IMR-90 (cell line): ENCODE data around the gene RNF11.

Source experiments
- BHLHE40 ChIP-seq: fragments of 150-350 bp; IDR thresholded peaks from 2 replicates; pipeline ENCODE4 v1.6.1; 2016; ENCODE audit warnings: mild to moderate bottlenecking, low read depth, low read length
- CEBPB ChIP-seq: IDR thresholded peaks from 2 replicates; pipeline ENCODE4 v1.6.1; 2012; ENCODE audit warnings: low read depth, low read length, improper control_type of control experiment
- ELK1 ChIP-seq: fragments of 150-350 bp; IDR thresholded peaks from 2 replicates; pipeline ENCODE4 v1.6.1; 2016; ENCODE audit warnings: low read depth, mild to moderate bottlenecking, low read length, moderate library complexity, borderline replicate concordance
- MAZ ChIP-seq: IDR thresholded peaks from 2 replicates; pipeline ENCODE4 v1.6.1; 2012; ENCODE audit warnings: low read depth, mild to moderate bottlenecking, low read length, improper control_type of control experiment, moderate library complexity, borderline replicate concordance
- MXI1 ChIP-seq: IDR thresholded peaks from 2 replicates; pipeline ENCODE4 v1.6.1; 2012; ENCODE audit warnings: low read depth, mild to moderate bottlenecking, low read length, moderate library complexity, borderline replicate concordance
- POLR2A ChIP-seq: IDR thresholded peaks from 2 replicates; pipeline ENCODE4 v1.6.1; 2012; ENCODE audit warnings: mild to moderate bottlenecking, low read depth, low read length
- RAD21 ChIP-seq: IDR thresholded peaks from 2 replicates; pipeline ENCODE4 v1.6.1; 2012; ENCODE audit warnings: low read length, improper control_type of control experiment
- RCOR1 ChIP-seq: IDR thresholded peaks from 2 replicates; pipeline ENCODE4 v1.6.1; 2012; ENCODE audit warnings: mild to moderate bottlenecking, low read length, improper control_type of control experiment; ENCODE audit not compliant: insufficient replicate concordance
- RFX5 ChIP-seq: IDR thresholded peaks from 2 replicates; pipeline ENCODE4 v1.8.0; 2012; ENCODE audit warnings: low read depth, mild to moderate bottlenecking, low read length, moderate library complexity
- SMC3 ChIP-seq: fragments of 150-350 bp; IDR thresholded peaks from 2 replicates; pipeline ENCODE4 v1.6.1; 2016; ENCODE audit warnings: low read depth, mild to moderate bottlenecking, antibody characterized with exemption, low read length, moderate library complexity
- USF2 ChIP-seq: fragments of 150-350 bp; IDR thresholded peaks from 2 replicates; pipeline ENCODE4 v1.6.1; 2017; ENCODE audit warnings: mild to moderate bottlenecking, antibody characterized with exemption, low read length, low read depth
- TF ChIP-seq, protein P1 (sequence below): conservative IDR thresholded peaks from 2 replicates; pipeline ENCODE4 v1.5.1; 2012; ENCODE audit warnings: mild to moderate bottlenecking, low read depth, low read length, improper control_type of control experiment

DNA sequence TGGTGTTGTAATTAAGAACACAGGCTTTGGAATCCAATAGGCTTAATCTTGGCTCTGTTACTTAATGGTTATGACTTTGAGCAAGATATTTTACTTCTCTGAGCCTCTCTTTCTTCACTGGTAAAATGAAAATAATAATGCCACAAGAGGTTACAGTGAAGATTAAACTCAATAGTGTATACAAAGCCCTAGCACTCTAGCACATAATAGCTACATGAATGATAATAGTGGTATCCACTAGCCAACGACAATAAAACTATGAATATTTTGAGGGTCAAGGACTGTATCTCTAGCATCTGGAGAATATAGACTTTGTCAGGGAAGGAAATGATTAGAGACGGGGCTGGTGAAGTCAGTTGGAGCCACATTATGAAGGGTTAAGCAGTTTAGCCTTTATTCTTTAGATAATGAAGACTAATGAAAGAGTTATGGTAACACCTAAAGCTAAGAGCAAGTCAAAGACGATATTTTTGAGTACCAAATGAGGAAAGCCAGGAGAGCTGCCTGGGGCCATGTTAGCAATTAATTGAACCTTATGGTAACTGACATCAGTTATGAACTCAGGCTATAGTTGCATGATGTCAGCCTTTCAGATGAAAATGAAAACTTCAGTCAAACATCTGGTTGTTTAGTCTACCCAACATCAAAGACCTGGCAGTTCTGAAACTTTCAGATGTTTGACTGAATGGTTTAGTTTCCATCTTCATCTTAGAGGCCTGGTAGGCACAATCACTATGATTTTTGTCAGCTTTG, 32.8 kb upstream of the RNF11 start:
- TF ChIP-seq, protein P1, sequence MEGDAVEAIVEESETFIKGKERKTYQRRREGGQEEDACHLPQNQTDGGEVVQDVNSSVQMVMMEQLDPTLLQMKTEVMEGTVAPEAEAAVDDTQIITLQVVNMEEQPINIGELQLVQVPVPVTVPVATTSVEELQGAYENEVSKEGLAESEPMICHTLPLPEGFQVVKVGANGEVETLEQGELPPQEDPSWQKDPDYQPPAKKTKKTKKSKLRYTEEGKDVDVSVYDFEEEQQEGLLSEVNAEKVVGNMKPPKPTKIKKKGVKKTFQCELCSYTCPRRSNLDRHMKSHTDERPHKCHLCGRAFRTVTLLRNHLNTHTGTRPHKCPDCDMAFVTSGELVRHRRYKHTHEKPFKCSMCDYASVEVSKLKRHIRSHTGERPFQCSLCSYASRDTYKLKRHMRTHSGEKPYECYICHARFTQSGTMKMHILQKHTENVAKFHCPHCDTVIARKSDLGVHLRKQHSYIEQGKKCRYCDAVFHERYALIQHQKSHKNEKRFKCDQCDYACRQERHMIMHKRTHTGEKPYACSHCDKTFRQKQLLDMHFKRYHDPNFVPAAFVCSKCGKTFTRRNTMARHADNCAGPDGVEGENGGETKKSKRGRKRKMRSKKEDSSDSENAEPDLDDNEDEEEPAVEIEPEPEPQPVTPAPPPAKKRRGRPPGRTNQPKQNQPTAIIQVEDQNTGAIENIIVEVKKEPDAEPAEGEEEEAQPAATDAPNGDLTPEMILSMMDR = no peak
- TF ChIP-seq POLR2A (no peak), CEBPB (no peak), RFX5 (no peak), BHLHE40 (no peak), RAD21 (no peak), SMC3 (no peak), MXI1 (no peak), RCOR1 (no peak), MAZ (no peak), USF2 (no peak), ELK1 (no peak)
